Neural cell (in vitro differentiated cells): ENCODE results near the gene TRIM9.

Source experiments
- CTCF ChIP-seq: fragments of 450-650 bp; IDR thresholded peaks from 2 replicates; pipeline ENCODE4 v1.5.1; 2014; ENCODE audit warnings: antibody characterized with exemption, mild to moderate bottlenecking, moderate library complexity; ENCODE audit not compliant: poor library complexity, severe bottlenecking
- EP300 ChIP-seq: fragments of 450-650 bp; conservative IDR thresholded peaks from 2 replicates; pipeline ENCODE4 v1.6.1; 2014; ENCODE audit warnings: antibody characterized with exemption, mild to moderate bottlenecking, moderate library complexity; ENCODE audit not compliant: poor library complexity, severe bottlenecking
- EZH2 ChIP-seq: fragments of 200-600, 300-800 bp; shearing (Covaris generic), sonication (generic); IDR thresholded peaks from 2 replicates; pipeline ENCODE4 v1.6.1; 2014; ENCODE audit warnings: antibody characterized with exemption, low read length, borderline replicate concordance, mild to moderate bottlenecking; ENCODE audit not compliant: insufficient read depth, poor library complexity, severe bottlenecking
- MXI1 ChIP-seq: fragments of 450-650 bp; conservative IDR thresholded peaks from 2 replicates; pipeline ENCODE4 v1.6.1; 2014; ENCODE audit warnings: antibody characterized with exemption, mild to moderate bottlenecking; ENCODE audit not compliant: poor library complexity, severe bottlenecking
- POLR2AphosphoS5 ChIP-seq: IDR thresholded peaks from 2 replicates; pipeline ENCODE4 v1.6.1; 2012
- RAD21 ChIP-seq: fragments of 450-650 bp; conservative IDR thresholded peaks from 2 replicates; pipeline ENCODE4 v1.6.1; 2014; ENCODE audit warnings: antibody characterized with exemption, mild to moderate bottlenecking, moderate library complexity
- REST ChIP-seq: IDR thresholded peaks from 2 replicates; pipeline ENCODE4 v1.6.1; 2012; ENCODE audit warnings: borderline replicate concordance
- SMC3 ChIP-seq: fragments of 450-650 bp; conservative IDR thresholded peaks from 2 replicates; pipeline ENCODE4 v1.6.1; 2014; ENCODE audit warnings: antibody characterized with exemption, mild to moderate bottlenecking, moderate library complexity; ENCODE audit not compliant: poor library complexity
- TAF1 ChIP-seq: IDR thresholded peaks from 2 replicates; pipeline ENCODE4 v1.6.1; 2012; ENCODE audit warnings: low read depth

DNA sequence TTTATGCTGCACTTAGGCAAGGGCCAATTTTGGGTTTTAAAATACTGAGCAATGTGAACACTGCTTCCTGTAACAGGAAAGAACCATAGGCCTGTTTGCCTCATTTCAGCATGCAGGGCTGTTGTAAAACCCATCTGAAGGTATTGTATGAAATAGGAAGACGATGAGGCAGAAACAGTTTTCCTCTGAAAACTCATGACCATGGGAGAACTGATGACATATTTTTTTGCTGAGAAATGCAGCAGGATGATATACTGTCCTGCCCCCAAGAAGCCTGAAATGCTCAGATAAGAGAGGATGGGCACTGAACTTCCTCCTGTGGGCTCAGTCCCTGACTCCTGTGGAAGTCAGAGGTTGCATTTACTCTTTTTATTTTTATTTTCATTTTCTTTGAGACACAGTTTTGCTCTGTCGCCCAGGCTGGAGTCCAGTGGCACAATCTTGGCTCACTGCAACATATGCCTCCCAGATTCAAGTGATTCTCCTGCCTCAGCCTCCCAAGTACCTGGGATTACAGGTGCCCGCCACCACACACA is 168.0 kb downstream of the TRIM9 start:
- no peak for TF ChIP-seq CTCF
- TF ChIP-seq RAD21 = no peak
- TF ChIP-seq SMC3 = no peak
- TF ChIP-seq EZH2 = no peak
- no peak for TF ChIP-seq MXI1
- TF ChIP-seq EP300 = no peak
- TF ChIP-seq TAF1 = no peak
- TF ChIP-seq REST = no peak
- no peak for TF ChIP-seq POLR2AphosphoS5
